ENCODE data around the gene MAGEB4.
"Not testable (repeated sequence)": the region's sequence is repeated elsewhere in the genome, so short reads cannot be mapped to it uniquely, and the experiment has no call there.

The MAGEB4 gene, protein sequence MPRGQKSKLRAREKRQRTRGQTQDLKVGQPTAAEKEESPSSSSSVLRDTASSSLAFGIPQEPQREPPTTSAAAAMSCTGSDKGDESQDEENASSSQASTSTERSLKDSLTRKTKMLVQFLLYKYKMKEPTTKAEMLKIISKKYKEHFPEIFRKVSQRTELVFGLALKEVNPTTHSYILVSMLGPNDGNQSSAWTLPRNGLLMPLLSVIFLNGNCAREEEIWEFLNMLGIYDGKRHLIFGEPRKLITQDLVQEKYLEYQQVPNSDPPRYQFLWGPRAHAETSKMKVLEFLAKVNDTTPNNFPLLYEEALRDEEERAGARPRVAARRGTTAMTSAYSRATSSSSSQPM

DNA sequence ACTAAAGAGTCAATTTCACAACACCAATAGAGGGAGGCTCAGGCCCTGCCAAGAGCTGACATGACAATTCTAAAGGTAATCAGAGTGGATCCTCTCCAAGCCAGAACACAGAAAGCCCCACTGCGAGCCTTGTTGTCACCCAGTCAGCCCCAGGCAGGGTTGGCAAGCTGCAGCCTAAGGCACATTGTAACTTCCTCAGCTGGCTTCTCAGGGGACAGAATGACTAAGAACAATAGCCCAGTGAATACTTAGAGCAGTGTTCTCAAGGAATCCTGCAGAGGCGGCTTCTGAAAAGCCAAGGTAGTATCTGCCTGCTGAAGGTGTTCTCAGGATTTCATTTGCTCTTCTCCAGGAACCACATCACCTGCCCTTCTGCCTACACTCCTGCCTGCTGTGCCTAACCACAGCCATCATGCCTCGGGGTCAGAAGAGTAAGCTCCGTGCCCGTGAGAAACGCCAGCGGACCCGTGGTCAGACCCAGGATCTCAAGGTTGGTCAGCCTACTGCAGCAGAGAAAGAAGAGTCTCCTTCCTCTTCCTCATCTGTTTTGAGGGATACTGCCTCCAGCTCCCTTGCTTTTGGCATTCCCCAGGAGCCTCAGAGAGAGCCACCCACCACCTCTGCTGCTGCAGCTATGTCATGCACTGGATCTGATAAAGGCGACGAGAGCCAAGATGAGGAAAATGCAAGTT, at the start of gene MAGEB4:
Gene MAGEB4, plus strand, starts transcription at position 277 of the 692 bp plus-strand sequence. Its CDS starts 136 bp downstream, at position 413.
- no peak for DNase-seq

DNA sequence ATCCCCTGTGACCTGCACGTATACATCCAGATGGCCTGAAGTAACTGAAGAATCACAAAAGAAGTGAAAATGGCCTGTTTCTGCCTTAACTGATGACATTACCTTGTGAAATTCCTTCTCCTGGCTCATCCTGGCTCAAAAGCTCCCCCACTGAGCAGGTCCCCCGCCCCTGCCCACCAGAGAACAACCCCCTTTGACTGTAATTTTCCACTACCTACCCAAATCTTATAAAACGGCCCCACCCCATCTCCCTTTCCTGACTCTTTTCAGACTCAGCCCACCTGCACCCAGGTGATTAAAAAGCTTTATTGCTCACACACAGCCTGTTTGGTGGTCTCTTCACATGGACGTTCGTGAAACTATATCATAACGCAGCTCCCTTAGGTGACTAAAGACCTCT, 47.9 kb upstream of the MAGEB4 start:
- DNase-seq, result not testable (repeated sequence)

DNA sequence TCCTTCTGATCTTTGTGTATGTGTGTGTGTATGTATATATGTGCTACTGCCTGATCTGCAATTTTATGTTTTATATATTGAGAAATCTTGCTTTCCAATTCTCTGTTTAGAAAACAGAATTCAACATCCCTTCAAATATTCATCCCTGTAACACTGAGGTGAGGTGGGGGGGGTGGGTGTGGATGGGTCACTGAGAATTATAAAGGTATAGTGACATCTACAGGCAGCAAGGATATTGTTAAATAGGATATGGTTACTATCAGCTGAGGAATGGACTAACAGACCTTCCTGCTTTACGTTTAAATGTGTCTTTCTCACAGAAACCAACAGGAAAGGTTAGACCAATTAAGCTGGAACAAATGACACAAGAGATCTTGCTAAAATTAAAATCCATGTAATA, 45.5 kb upstream of the MAGEB4 start:
- DNase-seq, result no peak

DNA sequence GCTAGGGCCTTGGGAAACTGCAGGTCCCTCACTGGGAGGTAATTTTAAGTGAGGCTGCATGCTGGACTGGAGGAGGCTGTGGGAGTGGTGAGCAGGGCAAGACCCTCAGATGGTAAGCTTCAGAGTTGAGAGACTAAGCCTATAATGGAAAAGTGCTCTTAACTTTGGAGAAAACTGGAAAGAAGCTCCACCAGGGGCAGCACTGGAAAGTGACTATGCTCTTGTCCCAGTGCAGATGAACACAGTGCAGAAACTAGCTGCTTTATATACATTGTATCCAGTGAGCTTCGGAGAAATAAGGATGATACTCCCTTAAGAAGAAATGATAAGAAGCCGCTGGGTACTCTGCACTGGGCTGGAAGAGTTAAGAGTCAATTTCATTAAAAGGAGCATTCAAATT, 29.6 kb upstream of the MAGEB4 start:
- DNase-seq, result no peak

DNA sequence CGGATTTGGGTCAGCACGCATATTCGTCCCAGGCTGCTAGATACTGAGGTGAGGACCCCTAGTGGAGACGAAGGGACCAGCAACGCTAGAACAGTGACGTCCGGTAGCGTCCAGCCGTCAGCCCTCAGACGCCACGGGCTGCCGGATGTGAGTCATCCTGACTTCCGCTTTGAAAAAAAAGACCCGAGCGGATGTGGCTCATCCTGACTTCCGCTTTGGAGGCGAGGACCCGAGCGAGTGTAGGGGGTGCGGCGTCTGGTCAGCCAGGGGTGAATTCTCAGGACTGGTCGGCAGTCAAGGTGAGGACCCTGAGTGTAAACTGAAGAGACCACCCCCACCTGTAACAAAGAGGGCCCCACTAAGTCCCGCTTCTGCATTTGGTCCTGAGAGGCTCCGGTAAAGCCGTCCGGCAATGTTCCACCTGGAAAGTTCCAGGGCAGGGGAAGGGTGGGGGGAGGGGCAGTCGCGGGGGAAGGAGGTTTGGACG, 26.4 kb upstream of the MAGEB4 start, which contains the start of gene MAGEB2:
Gene MAGEB2, plus strand, starts transcription at position 207 of the 487 bp plus-strand sequence. CDS start 3,018 bp downstream, outside the sequence.
- DNase-seq, result no peak

DNA sequence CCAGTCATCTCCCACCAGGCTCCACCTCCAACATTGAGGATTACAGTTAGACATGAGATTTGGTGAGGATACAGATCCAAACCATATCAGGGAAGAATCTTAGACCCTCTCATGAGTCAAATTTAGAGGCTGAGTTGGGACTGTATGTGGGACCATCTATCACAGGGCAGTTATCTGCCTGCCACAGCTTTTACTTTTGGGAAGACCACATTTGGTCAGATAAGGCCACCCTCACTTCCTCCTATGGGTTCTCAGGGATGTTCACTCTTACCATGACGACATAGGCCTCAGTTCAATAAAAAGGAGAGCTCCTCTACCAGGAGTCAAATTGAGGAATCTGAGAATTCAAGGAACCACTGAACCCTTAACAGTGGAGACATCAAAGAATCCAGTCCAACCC, 24.3 kb upstream of the MAGEB4 start:
- no peak for DNase-seq

DNA sequence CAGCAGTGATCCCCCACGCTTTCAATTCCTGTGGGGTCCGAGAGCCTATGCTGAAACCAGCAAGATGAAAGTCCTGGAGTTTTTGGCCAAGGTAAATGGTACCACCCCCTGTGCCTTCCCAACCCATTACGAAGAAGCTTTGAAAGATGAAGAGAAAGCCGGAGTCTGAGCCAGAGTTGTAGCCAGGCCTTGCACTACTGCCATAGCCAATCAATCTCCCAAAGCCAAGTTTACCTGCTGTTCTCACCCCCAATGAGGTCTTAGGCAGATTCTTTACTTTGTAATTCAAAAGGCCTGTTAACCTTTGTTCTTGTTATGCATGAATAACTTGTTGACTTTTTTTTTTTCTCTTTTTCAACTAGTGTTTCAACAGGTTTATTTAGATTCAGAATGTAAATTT, 22.4 kb upstream of the MAGEB4 start:
- no peak for DNase-seq

DNA sequence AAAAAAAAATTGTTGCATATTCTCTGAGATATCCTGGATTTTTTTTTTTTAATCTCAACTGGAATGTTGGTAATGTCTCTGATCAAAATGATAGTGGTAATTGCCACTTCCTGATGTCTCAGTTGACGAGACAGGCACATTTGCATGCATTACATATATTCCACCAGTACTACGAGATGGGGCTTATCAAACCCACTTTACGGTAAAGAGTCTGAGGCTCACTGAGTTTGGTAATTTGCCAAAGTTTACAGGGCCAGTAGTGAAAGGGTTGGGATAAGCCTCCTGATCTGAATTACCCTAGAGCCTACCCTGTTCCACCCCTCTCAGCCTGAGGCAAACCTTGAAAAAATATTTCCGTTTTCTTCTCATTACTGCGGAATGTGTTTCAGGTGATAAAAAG, 21.1 kb upstream of the MAGEB4 start:
- DNase-seq, result no peak

DNA sequence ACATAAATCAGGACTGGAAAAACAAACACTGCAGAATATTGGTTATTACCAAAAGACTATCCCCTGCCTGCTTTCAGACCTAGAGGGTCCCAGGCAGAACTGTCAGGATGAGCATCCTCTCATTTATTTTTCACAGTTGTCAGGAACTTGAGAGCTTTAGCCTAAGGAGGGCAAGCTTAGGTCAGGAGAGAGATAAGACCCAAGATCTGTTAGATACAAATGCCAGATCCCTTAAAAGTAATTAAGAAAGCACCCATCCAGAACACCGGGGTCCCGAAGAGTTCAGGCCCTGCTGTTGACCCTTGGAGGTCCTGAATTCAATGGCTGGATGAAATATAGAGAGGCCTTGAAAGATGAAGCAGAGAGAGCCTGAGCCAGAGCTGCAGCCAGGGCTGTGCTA, 17.3 kb upstream of the MAGEB4 start:
- DNase-seq, result no peak

DNA sequence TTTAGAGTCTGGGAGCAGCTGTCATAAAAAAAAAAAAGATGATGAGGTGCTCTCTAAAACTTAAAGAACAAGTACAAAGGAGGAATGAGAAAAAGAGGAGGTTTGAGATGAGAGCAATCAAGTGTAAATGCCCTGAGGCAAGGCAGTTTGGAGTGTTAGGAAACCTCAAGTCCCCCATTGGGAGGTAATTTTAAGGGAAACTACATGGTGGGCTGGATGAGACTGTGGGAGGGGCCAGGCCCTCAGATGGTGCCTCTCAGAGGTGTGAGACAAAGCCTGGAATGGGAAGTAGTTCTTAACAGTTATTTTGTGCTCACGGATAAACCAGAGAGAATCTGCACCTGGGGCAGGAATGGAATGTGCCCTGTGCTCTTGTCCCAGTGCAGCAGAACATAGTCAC, 13.3 kb upstream of the MAGEB4 start:
- DNase-seq, result no peak

DNA sequence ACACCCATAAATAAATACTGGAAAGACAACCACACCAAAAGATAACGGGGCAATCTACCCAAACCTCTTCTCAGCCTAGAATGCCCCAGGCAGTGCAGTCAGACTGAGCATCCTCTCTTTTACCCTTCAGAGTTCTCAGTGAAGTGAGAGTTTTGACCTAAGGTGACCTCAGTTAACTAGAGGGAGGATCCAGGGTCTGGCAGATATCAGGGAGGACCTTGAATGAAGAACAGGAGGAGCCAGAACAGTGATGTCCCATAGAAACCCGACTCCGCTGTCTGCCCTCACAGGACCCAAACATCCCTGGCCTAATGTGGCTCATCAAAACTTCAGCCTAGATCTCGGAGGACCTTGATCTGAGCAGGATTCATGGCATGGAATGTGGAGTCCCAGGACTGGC, 11.4 kb upstream of the MAGEB4 start, which contains the start of gene MAGEB3:
Gene MAGEB3, plus strand, starts transcription at position 263 of the 400 bp plus-strand sequence. CDS start 5,268 bp downstream, outside the sequence.
- DNase-seq, result no peak

DNA sequence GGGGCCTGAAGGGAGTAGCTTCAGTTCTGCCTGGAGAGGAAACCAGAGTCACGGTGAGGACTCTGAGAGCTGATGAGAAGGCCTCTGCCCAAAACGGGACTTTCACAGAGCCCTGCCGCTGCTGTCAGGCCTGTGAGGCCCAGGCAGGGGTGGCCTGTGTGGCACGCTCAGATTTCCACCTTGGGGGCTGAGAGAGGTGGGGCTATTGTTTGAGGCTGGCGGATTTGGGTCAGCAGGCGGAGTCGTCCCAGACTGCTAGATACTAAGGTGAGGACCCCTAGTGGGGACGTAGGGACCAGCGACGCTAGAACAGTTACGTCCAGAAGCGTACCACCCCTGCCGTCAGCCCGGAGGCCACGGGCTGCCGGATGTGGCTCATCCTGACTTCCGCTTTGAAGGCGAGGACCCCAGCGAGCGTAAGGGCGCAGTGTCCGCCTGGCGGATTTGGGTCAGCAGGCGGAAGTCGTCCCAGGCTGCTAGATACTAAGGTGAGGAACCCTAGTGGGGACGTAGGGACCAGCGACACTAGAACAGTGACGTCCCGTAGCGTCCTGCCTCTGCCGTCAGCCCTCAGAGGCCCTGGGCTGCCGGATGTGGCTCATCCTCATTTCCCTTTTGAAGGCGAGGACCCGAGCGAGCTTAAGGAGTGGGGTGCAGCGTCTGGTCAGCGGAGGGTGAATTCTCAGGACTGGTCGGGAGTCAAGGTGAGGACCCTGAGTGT, 5.1 kb downstream of the MAGEB4 start, which contains the start of gene MAGEB1:
Gene MAGEB1, plus strand, starts transcription at position 378 of the 721 bp plus-strand sequence. CDS start 3,348 bp downstream, outside the sequence.
- DNase-seq, result no peak

DNA sequence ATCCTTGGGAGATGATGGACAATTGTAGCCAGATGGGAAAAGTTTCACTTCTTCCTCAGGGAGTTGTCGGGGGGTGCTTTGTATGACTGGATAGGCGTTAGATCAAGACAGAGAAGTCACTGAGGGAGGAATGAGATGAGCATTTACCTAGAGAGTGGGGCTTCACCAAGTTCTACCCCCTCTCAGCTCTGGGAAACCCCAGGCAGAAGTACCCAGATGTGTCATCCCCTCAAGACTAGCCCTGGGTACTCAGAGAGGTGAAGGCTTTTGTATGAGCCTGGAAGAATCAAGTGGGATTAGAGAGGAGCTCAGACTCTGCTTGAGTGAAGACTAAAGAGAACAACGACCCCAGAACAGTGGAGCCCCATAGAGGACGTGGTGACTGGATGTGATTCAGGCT, 7.1 kb downstream of the MAGEB4 start:
- no peak for DNase-seq

DNA sequence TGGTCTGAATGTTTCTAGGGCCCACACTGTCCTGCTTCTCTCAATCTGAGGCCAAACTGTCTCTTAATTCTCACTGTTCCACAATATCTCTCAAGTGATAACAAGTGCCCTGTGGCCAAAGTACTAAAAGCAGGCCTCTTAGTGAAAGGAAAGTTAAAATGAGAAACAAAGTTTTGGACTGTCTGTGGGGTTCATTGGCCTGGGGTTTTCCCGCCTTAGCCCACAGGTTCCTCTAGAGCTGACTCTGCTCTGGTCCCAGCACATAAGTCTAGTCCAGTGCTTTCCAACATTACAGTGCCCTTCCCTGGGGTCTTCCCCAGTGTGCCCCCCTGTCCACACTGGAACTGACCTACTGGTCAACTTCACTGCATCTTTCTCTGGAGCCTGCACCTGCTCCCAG, 11.5 kb downstream of the MAGEB4 start:
- no peak for DNase-seq

DNA sequence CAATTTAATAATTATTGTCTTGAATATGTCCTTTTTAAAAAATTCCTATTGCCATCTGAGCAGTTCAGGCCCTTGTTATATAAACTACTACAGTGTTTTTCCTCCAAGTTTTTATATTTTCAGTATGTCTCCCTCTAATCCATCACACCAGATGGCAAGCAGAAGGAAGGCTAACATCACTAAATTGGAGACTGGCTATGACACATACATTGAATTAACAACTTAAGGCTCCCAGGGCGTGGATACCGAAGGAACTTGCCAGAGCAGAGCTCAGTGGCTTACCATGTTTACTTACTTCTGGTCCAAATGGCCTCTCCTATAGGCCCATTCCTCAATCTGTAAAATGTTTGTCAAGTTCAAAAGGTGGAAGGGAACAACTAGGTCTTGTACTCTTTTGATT, 18.1 kb downstream of the MAGEB4 start:
- no peak for DNase-seq

DNA sequence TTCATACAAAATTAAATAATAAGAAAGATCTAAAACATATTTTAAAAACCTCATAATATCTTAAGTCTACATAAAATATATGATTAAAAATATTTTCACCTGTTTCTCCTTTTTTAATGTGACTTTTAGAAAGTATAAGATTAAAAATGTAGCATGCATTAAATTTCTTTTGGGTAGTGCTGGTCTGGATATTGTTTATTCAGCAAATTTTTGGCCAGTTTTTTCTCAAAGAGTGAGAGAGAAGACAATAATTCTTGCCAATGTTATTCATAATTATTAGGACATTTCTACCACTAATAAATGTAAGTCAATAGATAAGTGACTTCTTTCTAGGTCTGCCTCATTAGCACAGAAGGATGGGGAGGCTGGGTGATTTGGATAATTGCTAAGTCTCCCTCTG, 19.2 kb downstream of the MAGEB4 start:
- no peak for DNase-seq

DNA sequence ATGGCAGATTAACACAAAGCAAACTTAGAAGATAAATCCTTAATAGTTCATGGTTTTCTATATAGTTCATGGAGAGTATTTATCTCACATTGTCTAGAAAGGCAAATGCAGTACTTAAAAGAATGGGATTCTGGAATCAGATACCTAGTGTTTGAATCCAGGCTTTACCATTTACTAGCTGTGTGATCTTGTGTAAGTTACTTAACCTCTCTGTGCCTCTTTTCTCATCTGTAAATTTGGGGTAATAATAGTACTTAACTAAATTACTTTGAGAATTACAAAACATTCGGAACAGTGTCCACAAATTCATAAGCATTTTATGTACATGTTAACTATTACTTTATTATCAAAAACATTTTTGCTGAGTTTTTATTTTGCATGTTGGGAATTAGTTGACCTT, 21.0 kb downstream of the MAGEB4 start:
- DNase-seq, result no peak

DNA sequence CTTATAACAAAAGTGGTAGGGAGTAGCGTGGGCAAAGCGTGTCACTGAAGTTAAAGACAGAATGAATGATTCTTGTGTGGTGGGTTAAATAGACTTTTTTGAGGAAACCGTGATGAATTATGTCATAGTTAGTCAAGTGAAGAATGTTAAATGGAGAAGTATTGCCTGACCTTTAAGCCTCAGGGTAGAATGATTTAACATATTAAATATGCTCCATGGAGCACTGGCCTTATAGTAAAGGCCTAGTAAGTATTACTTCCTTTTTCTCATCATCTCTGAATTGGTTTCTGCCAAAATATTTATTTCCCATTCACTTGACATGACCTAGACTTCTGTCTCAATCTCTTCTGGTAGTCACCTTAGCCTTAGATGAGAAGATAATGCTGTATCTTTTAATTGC, 28.8 kb downstream of the MAGEB4 start:
- DNase-seq, result no peak

DNA sequence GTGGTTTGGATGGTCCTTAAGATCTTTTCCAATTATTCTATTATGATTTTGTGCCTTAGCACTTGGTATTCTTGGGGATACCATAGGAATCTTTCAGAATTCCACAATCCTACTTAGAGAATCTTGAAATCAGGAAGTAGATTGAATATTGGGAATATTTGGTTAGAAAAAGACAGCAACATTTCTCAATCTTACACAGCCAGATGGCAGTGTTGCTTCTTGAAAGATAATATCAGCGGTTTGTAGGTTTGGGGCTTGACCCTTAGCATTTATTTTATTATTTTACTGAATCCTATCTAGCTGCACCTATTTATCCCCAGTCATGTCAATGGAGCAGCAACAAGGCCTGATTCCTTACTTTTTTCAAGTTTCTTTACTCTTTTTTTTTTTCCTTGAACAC, 33.7 kb downstream of the MAGEB4 start:
- DNase-seq, result no peak

DNA sequence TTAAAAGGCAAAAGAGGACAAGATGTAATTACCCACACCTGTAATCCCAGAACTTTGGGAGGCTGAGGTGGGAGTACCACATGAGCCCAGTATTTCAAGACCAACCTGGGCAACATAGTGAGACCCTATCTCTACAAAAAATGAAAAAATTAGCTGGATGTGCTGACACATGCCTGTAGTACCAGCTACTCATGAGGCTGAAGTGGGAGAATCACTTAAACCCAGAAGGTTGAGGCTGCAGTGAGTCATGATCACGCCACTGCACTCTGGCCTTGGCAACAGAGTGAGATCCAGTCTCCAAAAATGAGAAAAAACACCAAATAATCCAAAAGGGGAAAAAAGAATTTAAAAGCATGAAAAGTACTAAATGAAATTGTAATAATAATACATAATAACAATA, 36.6 kb downstream of the MAGEB4 start:
- DNase-seq, result no peak

DNA sequence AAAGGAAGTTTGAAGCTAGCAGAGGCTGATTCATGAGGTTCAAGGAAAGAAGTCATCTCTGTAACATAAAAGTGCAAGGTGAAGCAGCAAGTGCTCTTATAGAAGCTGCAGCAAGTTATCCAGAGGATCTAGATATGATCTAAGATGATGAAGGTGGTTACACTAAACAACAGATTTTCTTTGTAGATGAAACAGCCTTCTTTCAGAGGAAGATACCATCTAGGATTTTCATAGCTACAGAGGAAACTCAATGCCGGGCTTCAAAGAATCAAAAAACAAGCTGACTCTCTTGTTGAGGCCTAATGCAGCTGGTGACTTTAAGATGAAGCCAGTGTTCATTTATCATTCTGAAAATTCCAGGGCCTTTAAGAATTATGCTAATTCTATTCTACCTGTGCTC, 38.6 kb downstream of the MAGEB4 start:
- no peak for DNase-seq

DNA sequence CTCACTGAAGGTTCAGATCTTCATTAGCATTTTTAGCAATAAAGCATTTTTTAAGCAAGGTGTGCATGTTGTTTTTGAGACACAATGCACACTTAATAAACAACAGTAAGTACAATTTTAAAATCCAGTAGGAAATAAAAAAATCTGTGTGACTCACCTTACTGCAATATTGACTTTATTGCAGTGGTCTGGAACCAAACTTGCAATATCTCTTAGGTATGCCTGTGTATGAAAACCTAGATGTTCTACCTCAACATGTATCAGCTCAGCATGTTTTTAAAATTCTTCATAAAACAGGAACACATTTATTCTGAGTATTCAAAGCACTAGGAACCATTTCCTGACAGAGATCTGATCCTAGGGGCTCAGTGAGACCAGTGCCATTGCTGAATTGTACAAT, 40.7 kb downstream of the MAGEB4 start:
- no peak for DNase-seq

DNA sequence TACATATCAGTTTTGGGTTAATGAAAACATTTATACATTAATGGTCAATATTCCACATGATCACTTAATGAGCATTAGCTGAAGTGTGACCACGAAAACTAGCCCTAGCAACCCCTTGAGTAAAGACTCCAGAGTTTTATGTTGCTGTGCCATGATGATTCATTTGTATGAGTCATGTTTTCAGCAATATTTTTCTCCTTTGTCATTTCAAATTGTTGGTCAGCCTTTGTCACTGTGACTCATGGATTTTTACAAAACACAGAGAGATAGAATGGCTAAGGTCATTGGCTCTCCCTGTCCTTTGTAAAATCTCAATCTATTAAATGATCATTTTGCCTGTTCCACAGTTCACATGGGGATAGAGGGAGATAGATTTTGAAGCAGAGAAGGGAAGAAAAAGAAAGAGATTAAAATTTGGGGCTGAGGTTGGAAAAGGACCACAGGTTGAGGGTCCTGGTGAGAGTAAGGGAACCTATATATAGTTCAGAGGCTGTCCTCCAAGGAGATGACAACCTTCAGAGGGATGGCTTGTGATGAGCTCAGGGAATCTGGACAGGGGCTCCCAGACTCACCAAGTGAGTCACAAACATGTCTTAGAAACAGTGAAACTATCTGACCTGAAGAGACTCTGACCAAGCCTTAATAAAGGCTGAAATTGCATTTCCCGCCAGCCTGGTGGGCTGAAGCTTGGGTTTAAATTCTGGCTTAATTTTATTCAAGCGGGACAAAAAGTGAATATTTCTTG, 41.8 kb downstream of the MAGEB4 start:
- no peak for DNase-seq
